Calu3 (cell line): Measurements from ENCODE around the gene NAALADL2. TPM values are rescaled to one million over a fixed set of nuclear protein-coding genes. Genes with fewer than 3 reads are reported as not detected.

Source experiments
- BruUV-seq: library from RNA; stranded (reverse); fragments of 400-500 nt; replicated peaks from 2 replicates; lab custom pipeline; 2021; lab: Mats Ljungman, UMichigan
- CTCF ChIA-PET: fragments of 300-600 bp; sonication (Branson Sonifier 250); formaldehyde crosslinking; loops from one replicate; lab custom pipeline; 2022; ENCODE audit warnings: antibody characterized with exemption; lab: Charles Lee
- DNase-seq: peaks from one replicate; pipeline ENCODE4 v3.0.0; 2022
- H3K27ac Mint-ChIP-seq: one replicate; pipeline ENCODE4 v1.8.0; 2022; ENCODE audit warnings: mixed read lengths; ENCODE audit not compliant: unreplicated experiment
- H3K27me3 Mint-ChIP-seq: one replicate; pipeline ENCODE4 v1.8.0; 2022; ENCODE audit warnings: mixed read lengths; ENCODE audit not compliant: unreplicated experiment
- H3K36me3 Mint-ChIP-seq: one replicate; pipeline ENCODE4 v1.8.0; 2022; ENCODE audit warnings: mild to moderate bottlenecking, moderate library complexity, mixed read lengths; ENCODE audit not compliant: insufficient read depth, unreplicated experiment
- H3K4me1 Mint-ChIP-seq: one replicate; pipeline ENCODE4 v1.8.0; 2022; ENCODE audit warnings: mild to moderate bottlenecking, low read depth, mixed read lengths; ENCODE audit not compliant: unreplicated experiment
- H3K4me3 Mint-ChIP-seq: one replicate; pipeline ENCODE4 v1.8.0; 2022; ENCODE audit warnings: mild to moderate bottlenecking, low read depth, moderate library complexity, mixed read lengths; ENCODE audit not compliant: unreplicated experiment
- H3K9me3 Mint-ChIP-seq: one replicate; pipeline ENCODE4 v1.8.0; 2022; ENCODE audit warnings: low read depth, mixed read lengths; ENCODE audit not compliant: unreplicated experiment
- intact Hi-C: fragments of 100-400 bp; cut with micrococcal nuclease; formaldehyde crosslinking; loops from one replicate; pipeline ENCODE4 v1.10.0; 2022; ENCODE audit not compliant: unreplicated experiment
- total RNA-seq: library from RNA; stranded (reverse); gene quantifications from 2 replicates; pipeline ENCODE4 v1.2.3, GENCODE V29; 2022
- TF ChIP-seq, protein P1 (sequence below): fragments of 200-600 bp; IDR thresholded peaks from one replicate; pipeline ENCODE4 v1.8.0; 2022; ENCODE audit warnings: antibody characterized with exemption; ENCODE audit not compliant: unreplicated experiment

NAALADL2 gene
- total RNA-seq, 1 experiment from 2014 or later, result 36.9 TPM

- no peaks in the 10 kb centered on the region for H3K9me3 Mint-ChIP-seq
- H3K4me3 Mint-ChIP-seq, result peak overlapping the region; percentile 83
- H3K27me3 Mint-ChIP-seq, result no peaks in the 10 kb centered on the region
- peak; percentile 25 for DNase-seq
- CTCF ChIA-PET, result interaction anchor here (0.7 kb wide), 1 partner anchor 912 kb away, joined by 3 read pairs; no protein-coding TSS in a partner anchor
- peaks cover 62% of the 10 kb centered on the region for H3K4me1 Mint-ChIP-seq
- intact Hi-C loops, result loop anchor here (2.0 to 5.0 kb wide), 5 partner anchors 82 to 1309 kb away; no protein-coding TSS in a partner anchor
- peaks cover 21% of the 10 kb centered on the region for H3K36me3 Mint-ChIP-seq
- H3K27ac Mint-ChIP-seq, result peak overlapping the region; percentile 71
- TF ChIP-seq, protein P1, sequence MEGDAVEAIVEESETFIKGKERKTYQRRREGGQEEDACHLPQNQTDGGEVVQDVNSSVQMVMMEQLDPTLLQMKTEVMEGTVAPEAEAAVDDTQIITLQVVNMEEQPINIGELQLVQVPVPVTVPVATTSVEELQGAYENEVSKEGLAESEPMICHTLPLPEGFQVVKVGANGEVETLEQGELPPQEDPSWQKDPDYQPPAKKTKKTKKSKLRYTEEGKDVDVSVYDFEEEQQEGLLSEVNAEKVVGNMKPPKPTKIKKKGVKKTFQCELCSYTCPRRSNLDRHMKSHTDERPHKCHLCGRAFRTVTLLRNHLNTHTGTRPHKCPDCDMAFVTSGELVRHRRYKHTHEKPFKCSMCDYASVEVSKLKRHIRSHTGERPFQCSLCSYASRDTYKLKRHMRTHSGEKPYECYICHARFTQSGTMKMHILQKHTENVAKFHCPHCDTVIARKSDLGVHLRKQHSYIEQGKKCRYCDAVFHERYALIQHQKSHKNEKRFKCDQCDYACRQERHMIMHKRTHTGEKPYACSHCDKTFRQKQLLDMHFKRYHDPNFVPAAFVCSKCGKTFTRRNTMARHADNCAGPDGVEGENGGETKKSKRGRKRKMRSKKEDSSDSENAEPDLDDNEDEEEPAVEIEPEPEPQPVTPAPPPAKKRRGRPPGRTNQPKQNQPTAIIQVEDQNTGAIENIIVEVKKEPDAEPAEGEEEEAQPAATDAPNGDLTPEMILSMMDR, result no peak
- no TSS peak for BruUV-seq
These were observed 781 bp upstream of the NAALADL2 start for GRCh38 chr3:174858353-174858752.

- DNase-seq, result peak; percentile 39
- no peaks in the 10 kb centered on the region for H3K27me3 Mint-ChIP-seq
- CTCF ChIA-PET, result no interaction called here
- peaks cover 72% of the 10 kb centered on the region for H3K4me1 Mint-ChIP-seq
- no peaks in the 10 kb centered on the region for H3K9me3 Mint-ChIP-seq
- H3K27ac Mint-ChIP-seq, result peak overlapping the region; percentile 71
- peaks cover 28% of the 10 kb centered on the region for H3K36me3 Mint-ChIP-seq
- TF ChIP-seq, protein P1, result no peak
- intact Hi-C loops, result loop anchor here (1.0 to 5.0 kb wide), 12 partner anchors 83 to 1308 kb away; no protein-coding TSS in a partner anchor
- no TSS peak for BruUV-seq
- peak overlapping the region; percentile 83 for H3K4me3 Mint-ChIP-seq
These were observed 622 bp downstream of the NAALADL2 start for GRCh38 chr3:174859756-174860155.

DNA sequence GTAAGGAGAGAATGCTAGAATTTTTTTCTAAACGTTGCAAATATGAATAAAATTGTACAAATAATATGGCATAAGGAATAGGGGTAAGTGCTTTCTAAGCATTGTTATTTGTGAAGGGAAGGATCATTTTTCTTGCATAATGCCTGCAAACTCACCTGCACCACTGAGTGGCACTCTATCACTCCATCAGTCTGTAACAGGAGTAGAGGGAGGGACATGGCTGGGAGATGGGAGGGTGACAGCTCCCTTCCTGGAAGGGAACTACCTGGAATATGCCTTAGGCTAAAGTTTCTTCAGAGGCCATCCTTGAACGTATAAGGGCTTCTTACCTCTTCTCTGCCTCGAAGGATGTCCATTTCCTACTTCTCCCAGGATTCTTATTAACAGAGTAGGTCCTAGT is 3.0 kb downstream of the NAALADL2 start:
- no peaks in the 10 kb centered on the region for H3K9me3 Mint-ChIP-seq
- no peaks in the 10 kb centered on the region for H3K27me3 Mint-ChIP-seq
- TF ChIP-seq, protein P1, result peak; percentile 81
- CTCF ChIA-PET, result interaction anchor here (0.6 to 2.3 kb wide), 13 partner anchors 9 to 1568 kb away, joined by 3 to 15 read pairs (median 5); no protein-coding TSS in a partner anchor
- peaks cover 53% of the 10 kb centered on the region for H3K4me1 Mint-ChIP-seq
- H3K36me3 Mint-ChIP-seq, result peaks cover 28% of the 10 kb centered on the region
- peak overlapping the region; percentile 83 for H3K4me3 Mint-ChIP-seq
- no TSS peak for BruUV-seq
- DNase-seq, result peak; percentile 80
- peak overlapping the region; percentile 71 for H3K27ac Mint-ChIP-seq
- intact Hi-C loops, result loop anchor here (1.0 to 5.0 kb wide), 12 partner anchors 209 to 1801 kb away; no protein-coding TSS in a partner anchor

DNA sequence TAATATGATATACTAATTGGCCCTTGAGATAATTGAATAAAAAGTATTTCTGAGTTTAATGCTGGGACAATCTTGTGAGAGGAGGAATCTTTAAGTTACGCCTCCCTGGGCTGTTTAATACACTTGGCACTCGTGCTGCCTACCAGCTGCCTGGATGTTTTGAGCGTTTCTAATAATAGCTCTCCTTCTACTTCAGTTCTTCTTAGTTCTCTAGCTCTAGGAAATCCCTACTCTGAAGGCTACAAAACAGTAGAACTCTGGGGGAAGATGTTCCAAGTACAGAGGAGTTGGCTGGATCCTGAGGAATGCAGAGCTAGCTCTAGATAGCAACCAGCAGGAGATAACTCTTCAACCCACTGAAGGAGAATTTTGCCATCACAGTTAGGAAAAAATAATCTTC is 3.5 kb downstream of the NAALADL2 start:
- intact Hi-C loops, result loop anchor here (1.0 to 5.0 kb wide), 16 partner anchors 87 to 1800 kb away; no protein-coding TSS in a partner anchor
- BruUV-seq, result no TSS peak
- Mint-ChIP-seq H3K27ac (peak overlapping the region; percentile 71), H3K4me3 (peak overlapping the region; percentile 83), H3K36me3 (peaks cover 28% of the 10 kb centered on the region), H3K27me3 (no peaks in the 10 kb centered on the region), H3K9me3 (no peaks in the 10 kb centered on the region), H3K4me1 (peaks cover 47% of the 10 kb centered on the region)
- DNase-seq, result no peak
- CTCF ChIA-PET, result interaction anchor here (0.6 to 2.3 kb wide), 14 partner anchors 58 to 1568 kb away, joined by 3 to 15 read pairs (median 5); no protein-coding TSS in a partner anchor
- TF ChIP-seq, protein P1, result no peak
